ENCODE data around the gene PTGFRN.

DNA sequence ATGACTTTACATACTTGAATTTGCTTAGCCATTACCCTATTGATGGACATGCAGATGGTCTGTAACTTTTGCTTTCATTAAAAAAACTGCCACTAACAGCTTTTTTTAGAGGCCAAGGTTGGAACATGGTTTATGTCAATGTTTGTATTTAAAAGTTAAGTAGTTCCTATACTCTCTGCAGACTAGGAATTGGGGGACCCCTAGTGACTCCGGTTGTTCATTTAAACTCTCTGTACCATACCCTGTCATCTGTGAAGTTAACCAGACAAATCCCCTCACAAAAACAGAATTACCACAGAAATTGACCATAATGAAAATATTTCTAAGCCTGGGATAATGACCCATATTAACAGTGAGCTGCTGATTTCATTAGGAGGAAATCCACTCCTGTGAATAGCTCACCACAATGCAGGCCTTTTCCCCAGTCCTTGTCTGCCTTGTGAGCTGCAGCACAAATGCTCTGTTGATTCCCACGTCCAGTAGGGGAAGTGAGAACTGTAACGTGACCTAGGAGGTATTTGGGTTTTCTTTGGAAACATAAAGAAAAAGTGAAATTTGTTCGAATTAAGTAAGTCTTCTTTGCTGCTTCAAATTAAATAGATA lies 61.6 kb downstream of the PTGFRN start:
- TF ChIP-seq EZH2phosphoT487 (IDR thresholded peaks at IDR 0.05; ENCODE audit: low read depth) = no peak
- TF ChIP-seq, protein P1, sequence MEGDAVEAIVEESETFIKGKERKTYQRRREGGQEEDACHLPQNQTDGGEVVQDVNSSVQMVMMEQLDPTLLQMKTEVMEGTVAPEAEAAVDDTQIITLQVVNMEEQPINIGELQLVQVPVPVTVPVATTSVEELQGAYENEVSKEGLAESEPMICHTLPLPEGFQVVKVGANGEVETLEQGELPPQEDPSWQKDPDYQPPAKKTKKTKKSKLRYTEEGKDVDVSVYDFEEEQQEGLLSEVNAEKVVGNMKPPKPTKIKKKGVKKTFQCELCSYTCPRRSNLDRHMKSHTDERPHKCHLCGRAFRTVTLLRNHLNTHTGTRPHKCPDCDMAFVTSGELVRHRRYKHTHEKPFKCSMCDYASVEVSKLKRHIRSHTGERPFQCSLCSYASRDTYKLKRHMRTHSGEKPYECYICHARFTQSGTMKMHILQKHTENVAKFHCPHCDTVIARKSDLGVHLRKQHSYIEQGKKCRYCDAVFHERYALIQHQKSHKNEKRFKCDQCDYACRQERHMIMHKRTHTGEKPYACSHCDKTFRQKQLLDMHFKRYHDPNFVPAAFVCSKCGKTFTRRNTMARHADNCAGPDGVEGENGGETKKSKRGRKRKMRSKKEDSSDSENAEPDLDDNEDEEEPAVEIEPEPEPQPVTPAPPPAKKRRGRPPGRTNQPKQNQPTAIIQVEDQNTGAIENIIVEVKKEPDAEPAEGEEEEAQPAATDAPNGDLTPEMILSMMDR (IDR thresholded peaks at IDR 0.05; ENCODE audit: low read depth, low read length) = no peak
